ENCODE results near the gene PFKFB4.
"Not testable (repeated sequence)": the region's sequence is repeated elsewhere in the genome, so short reads cannot be mapped to it uniquely, and the experiment has no call there.

GRCh38 chr3:48530701-48531100 is 25.9 kb downstream of the PFKFB4 start:
- not testable (repeated sequence) for TF ChIP-seq BHLHE40 (IDR thresholded peaks at IDR 0.05; ENCODE audit: low read depth, low read length); CTCF (conservative IDR thresholded peaks at IDR 0.05; ENCODE audit: low read depth, low read length); POLR2A (IDR thresholded peaks at IDR 0.05; ENCODE audit: low read depth, low read length); FOS (IDR thresholded peaks at IDR 0.05; ENCODE audit: low read depth, low read length); RAD21 (IDR thresholded peaks at IDR 0.05; ENCODE audit: low read length); RFX5 (IDR thresholded peaks at IDR 0.05; ENCODE audit: low read depth, low read length); MAFK (IDR thresholded peaks at IDR 0.05; ENCODE audit: low read depth, low read length); MXI1 (IDR thresholded peaks at IDR 0.05; ENCODE audit: borderline replicate concordance, low read depth, low read length); MAZ (IDR thresholded peaks at IDR 0.05; ENCODE audit: borderline replicate concordance, low read depth, low read length); CHD1 (IDR thresholded peaks at IDR 0.05; ENCODE audit: low read depth, low read length); NFE2L2 (IDR thresholded peaks at IDR 0.05; ENCODE audit: low read depth, low read length); CEBPB (IDR thresholded peaks at IDR 0.05; ENCODE audit: low read depth, low read length)
